ENCODE results near the gene ADGRD2.

DNA sequence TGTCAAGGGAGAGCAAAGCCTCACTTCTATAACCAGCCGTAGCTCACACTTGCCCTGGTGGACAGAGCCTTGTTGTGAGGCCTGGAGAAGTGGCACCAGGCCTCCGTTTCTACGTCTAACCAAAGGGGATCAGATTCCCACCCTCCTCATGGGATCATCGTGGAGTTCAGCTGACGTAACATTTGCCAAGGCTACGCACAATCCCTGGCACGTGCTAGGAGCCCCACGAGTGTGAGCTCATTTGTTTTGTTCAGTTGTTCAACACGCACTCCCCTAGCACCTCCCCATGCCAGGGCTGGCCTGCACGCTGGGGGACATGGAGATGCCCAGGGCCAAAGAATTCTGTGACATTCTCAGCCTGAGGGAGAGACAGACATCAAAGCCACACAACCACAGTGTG, 23.1 kb downstream of the ADGRD2 start:
- TF ChIP-seq, protein P1, sequence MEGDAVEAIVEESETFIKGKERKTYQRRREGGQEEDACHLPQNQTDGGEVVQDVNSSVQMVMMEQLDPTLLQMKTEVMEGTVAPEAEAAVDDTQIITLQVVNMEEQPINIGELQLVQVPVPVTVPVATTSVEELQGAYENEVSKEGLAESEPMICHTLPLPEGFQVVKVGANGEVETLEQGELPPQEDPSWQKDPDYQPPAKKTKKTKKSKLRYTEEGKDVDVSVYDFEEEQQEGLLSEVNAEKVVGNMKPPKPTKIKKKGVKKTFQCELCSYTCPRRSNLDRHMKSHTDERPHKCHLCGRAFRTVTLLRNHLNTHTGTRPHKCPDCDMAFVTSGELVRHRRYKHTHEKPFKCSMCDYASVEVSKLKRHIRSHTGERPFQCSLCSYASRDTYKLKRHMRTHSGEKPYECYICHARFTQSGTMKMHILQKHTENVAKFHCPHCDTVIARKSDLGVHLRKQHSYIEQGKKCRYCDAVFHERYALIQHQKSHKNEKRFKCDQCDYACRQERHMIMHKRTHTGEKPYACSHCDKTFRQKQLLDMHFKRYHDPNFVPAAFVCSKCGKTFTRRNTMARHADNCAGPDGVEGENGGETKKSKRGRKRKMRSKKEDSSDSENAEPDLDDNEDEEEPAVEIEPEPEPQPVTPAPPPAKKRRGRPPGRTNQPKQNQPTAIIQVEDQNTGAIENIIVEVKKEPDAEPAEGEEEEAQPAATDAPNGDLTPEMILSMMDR (IDR thresholded peaks at IDR 0.05): no peak
- TF ChIP-seq POLR2A (IDR thresholded peaks at IDR 0.05): no peak

Data from thyroid gland (tissue), 4 donors.